Mucosa of rectum (tissue), 2 donors: ENCODE results near the gene SLC7A11.

Experiments
- H3K27ac ChIP-seq, 2 donors: one replicate each; pipeline ENCODE4 v1.7.0; 2013; ENCODE audit warnings: inconsistent platforms in 2 of 2, low read depth in 2 of 2, low read length in 2 of 2
- H3K27me3 ChIP-seq, 2 donors: one replicate each; pipeline ENCODE4 v1.7.0; 2013; ENCODE audit warnings: low read length in 2 of 2; ENCODE audit not compliant: control insufficient read depth in 2 of 2, insufficient read depth in 2 of 2
- H3K36me3 ChIP-seq, 2 donors: one replicate each; pipeline ENCODE4 v1.7.0; 2013; ENCODE audit warnings: low read length in 2 of 2; ENCODE audit not compliant: control insufficient read depth in 2 of 2, insufficient read depth in 2 of 2
- H3K4me1 ChIP-seq, 2 donors: one replicate each; pipeline ENCODE4 v1.7.0; 2013; ENCODE audit warnings: low read length in 2 of 2, mild to moderate bottlenecking in 1 of 2; ENCODE audit not compliant: control insufficient read depth in 2 of 2, insufficient read depth in 2 of 2
- H3K4me3 ChIP-seq, 2 donors: one replicate each; pipeline ENCODE4 v1.7.0; 2013; ENCODE audit warnings: low read length in 2 of 2
- H3K9ac ChIP-seq, 2 donors: one replicate each; pipeline ENCODE4 v1.7.0; 2013; ENCODE audit warnings: low read length in 2 of 2, low read depth in 1 of 2, mild to moderate bottlenecking in 1 of 2
- H3K9me3 ChIP-seq, 2 donors: one replicate each; pipeline ENCODE4 v1.7.0; 2013; ENCODE audit warnings: low read length in 2 of 2; ENCODE audit not compliant: control insufficient read depth in 2 of 2
- donor health status: healthy.
- donor health status: Normal muscosa, but diverticular disease.

The SLC7A11 gene

DNA sequence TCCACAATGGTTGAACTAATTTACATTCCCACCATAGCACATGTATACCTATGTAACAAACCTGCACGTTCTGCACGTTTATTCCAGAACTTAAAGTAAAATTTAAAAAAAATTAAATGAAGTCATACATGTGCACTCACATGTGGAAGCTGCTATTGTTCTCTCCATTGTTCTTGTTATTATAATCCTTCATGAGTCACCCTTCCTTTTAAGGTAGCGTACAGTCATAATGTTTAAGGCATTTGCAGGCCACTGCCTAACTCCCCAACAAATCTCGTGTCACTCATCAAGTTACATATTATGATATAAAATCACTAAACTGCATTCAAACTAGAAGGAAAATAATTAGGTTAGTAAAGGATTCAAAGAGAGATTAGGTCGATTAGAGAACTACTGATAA is 63.6 kb downstream of the SLC7A11 start:
- Histone ChIP-seq H3K27ac (no peak overlapping the region), H3K9me3 (no peaks in the 10 kb centered on the region), H3K4me3 (no peak overlapping the region), H3K36me3 (no peaks in the 10 kb centered on the region), H3K9ac (no peak overlapping the region), H3K27me3 (no peaks in the 10 kb centered on the region), H3K4me1 (peaks cover 0 to 4% of the 10 kb centered on the region in 2 donors)

- H3K4me1 ChIP-seq = peaks cover 0 to 4% of the 10 kb centered on the region in 2 donors
- H3K27ac ChIP-seq = no peak overlapping the region
- H3K4me3 ChIP-seq = no peak overlapping the region
- no peaks in the 10 kb centered on the region for H3K27me3 ChIP-seq
- no peak overlapping the region for H3K9ac ChIP-seq
- H3K9me3 ChIP-seq = no peaks in the 10 kb centered on the region
- H3K36me3 ChIP-seq = no peaks in the 10 kb centered on the region
Observed at GRCh38 chr4:138177278-138177968, 64.7 kb downstream of the SLC7A11 start.

GRCh38 chr4:138174981-138175794 is 67.0 kb downstream of the SLC7A11 start:
- no peak overlapping the region for H3K4me3 ChIP-seq
- H3K27me3 ChIP-seq = no peaks in the 10 kb centered on the region
- H3K36me3 ChIP-seq = no peaks in the 10 kb centered on the region
- H3K9ac ChIP-seq = no peak overlapping the region
- peaks cover 0 to 4% of the 10 kb centered on the region in 2 donors for H3K4me1 ChIP-seq
- no peak overlapping the region for H3K27ac ChIP-seq
- H3K9me3 ChIP-seq = no peaks in the 10 kb centered on the region

DNA sequence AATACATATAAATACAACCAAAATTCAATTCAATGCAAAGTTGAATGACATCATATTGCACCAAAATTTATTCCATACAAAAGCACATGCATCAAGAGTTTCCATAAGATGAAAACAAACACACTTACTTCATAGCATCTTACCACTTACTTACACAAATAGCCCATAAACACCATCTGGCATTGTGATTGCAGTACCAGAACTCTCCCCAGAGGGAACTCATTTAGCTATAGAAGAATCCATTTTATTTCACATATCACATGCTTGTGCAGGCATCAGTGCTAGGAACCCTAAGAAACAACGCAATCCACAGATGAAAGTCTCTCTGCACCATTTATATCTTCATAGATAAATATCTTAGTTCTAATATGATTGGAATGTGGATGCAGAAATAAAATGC is 77.9 kb downstream of the SLC7A11 start:
- no peak overlapping the region for H3K9ac ChIP-seq
- H3K27me3 ChIP-seq = no peaks in the 10 kb centered on the region
- H3K4me1 ChIP-seq = no peaks in the 10 kb centered on the region
- no peak overlapping the region for H3K27ac ChIP-seq
- no peaks in the 10 kb centered on the region for H3K9me3 ChIP-seq
- H3K4me3 ChIP-seq = no peak overlapping the region
- H3K36me3 ChIP-seq = no peaks in the 10 kb centered on the region

- H3K27ac ChIP-seq = no peak overlapping the region
- no peaks in the 10 kb centered on the region for H3K36me3 ChIP-seq
- no peaks in the 10 kb centered on the region for H3K4me1 ChIP-seq
- no peaks in the 10 kb centered on the region for H3K27me3 ChIP-seq
- no peak overlapping the region for H3K9ac ChIP-seq
- H3K9me3 ChIP-seq = no peaks in the 10 kb centered on the region
- no peak overlapping the region for H3K4me3 ChIP-seq
Observed at GRCh38 chr4:138163171-138163570, 79.0 kb downstream of the SLC7A11 start.

- Histone ChIP-seq H3K27me3 (no peaks in the 10 kb centered on the region), H3K4me3 (no peak overlapping the region), H3K9me3 (no peaks in the 10 kb centered on the region), H3K27ac (no peak overlapping the region), H3K4me1 (no peaks in the 10 kb centered on the region), H3K36me3 (no peaks in the 10 kb centered on the region), H3K9ac (no peak overlapping the region)
Observed at GRCh38 chr4:138162259-138162658, 79.9 kb downstream of the SLC7A11 start.

GRCh38 chr4:138161351-138161750 is 80.8 kb downstream of the SLC7A11 start:
- Histone ChIP-seq H3K36me3 (no peaks in the 10 kb centered on the region), H3K9ac (no peak overlapping the region), H3K27me3 (no peaks in the 10 kb centered on the region), H3K9me3 (no peaks in the 10 kb centered on the region), H3K27ac (no peak overlapping the region), H3K4me3 (no peak overlapping the region), H3K4me1 (no peaks in the 10 kb centered on the region)

- no peak overlapping the region for H3K9ac ChIP-seq
- H3K27me3 ChIP-seq = no peaks in the 10 kb centered on the region
- H3K9me3 ChIP-seq = no peaks in the 10 kb centered on the region
- no peak overlapping the region for H3K4me3 ChIP-seq
- H3K27ac ChIP-seq = no peak overlapping the region
- no peaks in the 10 kb centered on the region for H3K4me1 ChIP-seq
- no peaks in the 10 kb centered on the region for H3K36me3 ChIP-seq
Observed at GRCh38 chr4:138158746-138159297, 83.3 kb downstream of the SLC7A11 start.

DNA sequence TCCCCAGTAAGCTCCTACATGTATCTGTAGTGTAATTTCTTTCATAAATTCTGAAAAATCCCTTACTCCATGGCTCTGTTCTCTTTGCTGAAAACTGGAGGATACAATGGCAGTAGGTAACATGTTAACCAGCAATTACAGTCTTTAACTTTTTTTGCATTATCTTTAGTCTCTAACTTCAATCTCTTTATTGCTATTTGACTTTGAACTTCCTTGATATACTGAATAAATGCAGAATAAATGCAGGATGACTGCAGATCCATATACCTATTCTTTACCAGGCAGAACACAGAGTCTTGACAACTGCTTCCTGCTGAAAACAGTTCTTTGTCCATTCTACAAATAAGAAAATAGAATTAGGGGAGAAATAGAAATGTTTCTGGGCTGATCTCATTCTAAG is 101.3 kb downstream of the SLC7A11 start:
- Histone ChIP-seq H3K9ac (no peak overlapping the region), H3K27me3 (no peaks in the 10 kb centered on the region), H3K4me3 (no peak overlapping the region), H3K36me3 (no peaks in the 10 kb centered on the region), H3K4me1 (no peaks in the 10 kb centered on the region), H3K9me3 (no peaks in the 10 kb centered on the region), H3K27ac (no peak overlapping the region)

DNA sequence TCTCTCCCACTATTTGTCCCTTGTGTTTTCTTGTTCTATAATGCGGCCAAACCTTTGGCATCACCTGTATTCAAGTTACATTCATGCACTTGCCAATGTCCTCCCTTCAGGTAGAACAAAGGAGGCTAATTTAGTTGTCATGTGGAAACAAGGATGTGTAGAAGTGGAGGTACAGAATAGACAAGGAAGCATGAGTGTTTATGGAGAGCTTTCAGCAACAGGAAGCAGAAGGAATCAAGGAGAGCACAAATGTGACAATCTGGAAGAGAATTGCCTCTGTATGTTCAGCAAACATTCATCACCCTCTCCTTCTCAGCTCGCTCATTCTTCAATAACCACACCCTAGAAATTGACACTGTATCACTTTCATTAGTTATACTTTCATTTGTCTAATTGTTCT is 103.4 kb downstream of the SLC7A11 start:
- no peak overlapping the region for H3K27ac ChIP-seq
- H3K4me1 ChIP-seq = no peaks in the 10 kb centered on the region
- no peaks in the 10 kb centered on the region for H3K36me3 ChIP-seq
- H3K9ac ChIP-seq = no peak overlapping the region
- H3K4me3 ChIP-seq = no peak overlapping the region
- no peaks in the 10 kb centered on the region for H3K27me3 ChIP-seq
- no peaks in the 10 kb centered on the region for H3K9me3 ChIP-seq
